Pons (tissue), 1 donor: ENCODE results near the gene GRID1.

ENCODE experiments used
- DNase-seq: peaks from one replicate; pipeline ENCODE4 v3.0.0-alpha.2; 2016; ENCODE audit warnings: low spot score

Gene GRID1

GRCh38 chr10:86353506-86354485, 12.8 kb downstream of the GRID1 start:
- no peak for DNase-seq

GRCh38 chr10:86350897-86351296, 15.7 kb downstream of the GRID1 start:
- no peak for DNase-seq

DNA sequence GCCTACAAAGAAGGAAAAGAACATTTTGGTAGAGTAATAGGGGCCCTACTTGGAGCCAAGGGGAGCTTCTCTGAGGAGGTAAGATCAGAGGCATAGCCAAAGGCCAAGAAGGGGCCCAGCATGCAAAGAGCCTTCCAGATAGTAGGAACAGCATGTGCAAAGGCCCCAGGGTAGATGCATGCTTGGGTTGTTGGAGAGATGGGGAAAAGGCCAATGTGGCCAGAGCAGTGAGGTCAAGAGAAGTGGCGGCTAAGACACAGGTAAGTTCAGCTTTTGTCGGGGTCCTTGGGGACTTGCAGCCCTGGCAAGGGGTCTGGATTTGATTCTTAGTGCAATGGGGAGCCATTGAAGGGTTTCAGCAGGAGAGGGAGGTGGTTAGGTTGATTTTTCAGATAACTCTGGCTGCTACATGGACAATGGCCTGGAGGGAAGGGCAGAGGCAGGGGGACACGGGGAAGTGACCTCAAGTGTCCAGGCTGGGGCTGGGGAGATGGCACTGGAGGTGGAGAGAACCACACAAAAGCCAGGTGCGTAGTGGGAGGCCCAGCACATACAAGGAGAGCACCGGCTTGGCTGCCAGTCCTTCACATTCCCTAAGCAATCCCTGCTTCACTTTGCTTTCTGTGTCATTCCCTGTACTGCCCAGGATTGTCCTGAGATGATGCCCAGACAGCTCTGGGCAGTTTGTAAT, 16.5 kb downstream of the GRID1 start:
- DNase-seq: no peak

- DNase-seq: no peak
Measured at GRCh38 chr10:86349474-86349873, 17.1 kb downstream of the GRID1 start.

DNA sequence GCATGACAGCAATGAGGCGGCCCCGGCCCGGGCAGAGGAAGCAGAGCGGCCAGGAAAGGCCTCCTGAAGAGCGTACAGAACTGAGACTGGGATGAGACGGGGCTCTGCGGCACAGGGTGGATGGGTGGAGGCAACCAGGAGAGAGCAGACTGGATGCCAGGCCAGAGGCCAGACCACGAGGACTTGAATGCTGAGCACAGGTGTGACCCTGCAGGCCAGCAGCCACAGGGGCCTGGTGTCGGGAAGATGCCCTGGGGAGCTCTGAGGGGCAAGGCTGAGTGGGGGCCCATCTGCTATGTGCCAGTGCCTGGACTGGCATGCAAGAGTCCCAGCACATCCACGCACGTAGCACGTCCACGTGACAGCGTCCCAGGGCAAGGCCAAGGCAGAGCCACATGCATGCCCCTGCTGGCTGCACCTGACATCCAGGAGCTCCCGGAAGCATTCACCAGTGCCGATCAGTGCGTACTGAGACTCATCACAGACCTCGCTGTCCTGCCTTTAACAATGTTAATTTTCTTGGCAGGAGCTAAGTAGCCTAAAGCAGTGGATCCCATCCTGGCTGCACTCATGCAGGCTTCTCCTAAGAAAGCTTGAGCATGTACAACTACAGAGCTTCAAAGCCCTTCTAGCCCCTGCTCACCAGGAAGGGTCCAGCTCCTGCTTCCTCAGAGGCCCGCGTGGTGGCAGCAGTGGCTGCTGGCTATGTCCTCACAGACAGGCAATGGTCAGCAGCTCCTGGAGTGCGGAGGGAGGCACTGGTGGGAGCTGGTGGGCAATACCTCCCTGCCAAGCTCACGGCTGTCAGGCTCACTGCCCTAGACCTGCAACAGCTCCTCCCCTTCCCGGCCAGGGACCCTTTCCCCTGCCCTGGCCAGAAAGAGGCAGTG, 18.0 kb downstream of the GRID1 start:
- no peak for DNase-seq

DNA sequence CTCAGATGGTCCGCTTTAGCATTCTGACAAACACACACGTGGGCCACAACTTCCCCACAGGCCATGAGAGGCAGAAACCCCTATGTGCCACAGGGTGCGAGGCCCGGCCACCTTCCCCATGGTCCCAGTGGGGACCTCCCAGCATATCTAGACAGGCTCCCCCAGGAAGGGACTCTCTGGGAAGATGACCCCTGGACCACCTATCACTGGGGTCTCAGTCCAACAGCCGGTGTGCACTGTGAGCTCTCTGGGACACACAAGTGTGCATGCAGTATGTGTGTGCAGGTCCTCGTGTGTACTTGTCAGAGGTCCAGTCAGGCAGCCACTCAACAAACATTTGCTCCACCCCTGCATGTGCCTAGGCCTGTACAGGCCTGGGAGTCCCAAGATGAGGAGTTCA, 18.7 kb downstream of the GRID1 start:
- DNase-seq: no peak

- DNase-seq: no peak
Measured at GRCh38 chr10:86346799-86347665, 19.6 kb downstream of the GRID1 start.

DNA sequence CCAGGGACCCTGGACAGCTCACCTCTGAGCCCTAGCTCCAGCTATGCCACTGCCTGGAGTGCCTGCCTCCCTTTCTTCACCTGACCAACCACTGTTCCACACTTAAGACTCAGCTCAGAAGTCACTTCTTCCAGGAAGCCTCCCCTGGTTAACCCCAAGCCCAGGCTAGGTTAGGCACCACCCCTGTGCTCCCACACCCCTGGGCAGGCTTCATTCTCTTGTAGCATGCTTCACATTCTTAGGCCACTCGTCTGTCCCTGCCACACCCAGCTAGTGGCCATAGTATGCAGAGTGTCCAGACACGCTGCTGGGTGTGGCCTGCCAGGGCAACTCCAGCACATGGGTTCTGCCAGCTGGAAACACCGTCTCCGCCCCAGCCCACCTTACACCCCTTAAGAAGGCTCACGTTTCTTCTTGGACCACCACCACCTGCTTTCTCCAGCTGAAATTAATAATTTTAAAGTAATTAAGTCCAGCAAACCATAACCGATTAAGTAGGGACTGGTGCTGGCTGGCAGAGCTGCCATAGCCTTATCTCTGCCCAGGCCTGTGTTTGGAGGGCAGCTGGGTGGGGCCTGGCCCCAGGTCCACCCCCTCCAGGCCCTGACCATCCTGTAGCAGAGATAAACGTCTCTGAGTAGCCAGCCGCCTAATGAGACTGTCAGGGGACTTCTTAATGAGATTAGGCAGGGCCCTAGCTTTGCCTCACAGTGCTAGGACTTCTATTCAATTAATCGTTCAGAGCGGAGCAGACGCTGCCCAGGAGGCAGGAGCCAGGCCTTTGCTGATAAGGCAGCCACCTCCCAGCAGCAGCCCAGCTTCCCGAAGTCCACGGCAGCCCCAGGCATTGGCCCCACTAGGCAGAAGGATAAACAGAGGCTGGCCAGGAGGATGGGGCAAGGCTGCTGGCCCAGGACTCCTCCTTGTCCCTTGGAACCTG, 20.5 kb downstream of the GRID1 start:
- no peak for DNase-seq

- DNase-seq: no peak
Measured at GRCh38 chr10:86345296-86345858, 21.2 kb downstream of the GRID1 start.

DNA sequence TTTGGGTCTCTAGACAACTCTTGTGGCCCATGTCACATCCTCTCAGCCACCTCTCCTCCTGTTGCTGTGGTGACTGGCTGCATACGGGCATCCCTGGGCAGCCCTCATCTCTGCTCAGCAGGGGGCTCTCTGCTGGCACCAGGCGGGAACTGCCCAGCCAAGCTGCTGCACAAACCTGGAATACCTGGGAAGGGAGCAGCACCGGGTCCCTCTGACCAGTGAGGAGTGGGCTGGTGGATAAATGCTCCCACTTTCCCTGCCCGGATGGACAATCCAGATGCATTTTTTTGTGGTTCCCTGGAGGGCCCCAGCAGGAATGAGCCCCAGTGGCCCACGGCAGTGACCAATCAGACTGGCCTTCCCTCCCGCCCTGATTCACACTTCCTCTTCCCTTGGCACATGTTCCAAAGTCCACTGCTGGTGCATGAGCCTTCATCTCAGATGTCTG, 21.9 kb downstream of the GRID1 start:
- no peak for DNase-seq

DNA sequence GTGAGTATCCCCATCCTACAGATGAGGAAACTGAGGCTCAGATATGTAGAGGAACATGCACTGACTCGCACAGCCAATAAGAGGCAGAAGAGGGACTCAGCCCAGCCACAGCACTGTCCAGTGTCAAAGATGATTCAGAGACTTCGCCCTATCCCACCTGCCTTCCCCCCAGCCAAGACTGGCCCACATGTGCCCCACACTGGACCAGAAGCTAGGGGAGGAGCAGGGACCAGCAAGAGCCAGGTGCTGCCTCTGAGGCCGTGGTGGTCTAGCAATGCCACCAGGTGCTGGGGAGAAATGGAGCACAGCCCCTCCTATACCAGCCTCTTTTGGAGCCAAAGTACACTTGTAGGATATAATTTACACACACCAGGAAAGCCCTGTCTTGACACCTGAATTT, 22.3 kb downstream of the GRID1 start:
- DNase-seq: no peak

GRCh38 chr10:86343761-86344160, 22.8 kb downstream of the GRID1 start:
- no peak for DNase-seq

DNA sequence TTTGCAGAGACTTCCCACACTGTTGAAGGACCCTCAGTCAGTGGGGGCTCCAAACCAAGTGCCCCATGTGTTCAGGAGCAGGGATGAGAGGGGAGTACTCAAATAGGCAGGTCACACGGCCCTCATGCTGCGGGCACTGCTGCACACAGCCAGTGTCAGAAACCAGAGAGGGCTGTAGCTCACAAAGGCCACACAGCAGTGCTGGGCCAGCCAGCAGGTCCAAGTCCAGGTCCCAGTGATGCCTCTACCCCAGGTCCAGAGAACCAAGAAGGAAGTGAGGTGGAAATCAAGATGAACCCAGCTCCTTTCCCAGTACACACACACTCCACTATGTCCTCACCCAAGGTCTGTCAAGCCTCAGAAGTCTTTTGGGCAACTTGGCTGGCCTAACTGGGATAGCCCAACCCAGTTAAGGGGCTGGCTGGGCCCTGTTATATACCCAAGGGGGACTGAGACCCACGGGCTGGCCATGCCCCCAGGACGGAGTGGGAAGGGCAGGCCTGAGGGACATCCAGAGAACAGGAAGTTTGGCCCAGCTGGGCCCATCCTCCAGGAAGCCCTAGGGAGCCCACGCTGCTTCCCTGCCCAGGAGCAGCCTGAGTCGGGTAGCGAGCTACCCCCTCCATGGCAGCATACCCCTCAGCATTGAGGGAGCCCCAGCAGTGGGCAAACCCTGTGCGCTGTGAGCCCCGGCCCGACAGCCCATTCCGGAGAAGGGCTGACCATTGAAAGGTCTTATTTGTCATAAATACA, 24.3 kb downstream of the GRID1 start:
- DNase-seq: no peak

- DNase-seq: no peak
Measured at GRCh38 chr10:86341361-86341811, 25.2 kb downstream of the GRID1 start.

- no peak for DNase-seq
Measured at GRCh38 chr10:86340991-86341260, 25.7 kb downstream of the GRID1 start.

DNA sequence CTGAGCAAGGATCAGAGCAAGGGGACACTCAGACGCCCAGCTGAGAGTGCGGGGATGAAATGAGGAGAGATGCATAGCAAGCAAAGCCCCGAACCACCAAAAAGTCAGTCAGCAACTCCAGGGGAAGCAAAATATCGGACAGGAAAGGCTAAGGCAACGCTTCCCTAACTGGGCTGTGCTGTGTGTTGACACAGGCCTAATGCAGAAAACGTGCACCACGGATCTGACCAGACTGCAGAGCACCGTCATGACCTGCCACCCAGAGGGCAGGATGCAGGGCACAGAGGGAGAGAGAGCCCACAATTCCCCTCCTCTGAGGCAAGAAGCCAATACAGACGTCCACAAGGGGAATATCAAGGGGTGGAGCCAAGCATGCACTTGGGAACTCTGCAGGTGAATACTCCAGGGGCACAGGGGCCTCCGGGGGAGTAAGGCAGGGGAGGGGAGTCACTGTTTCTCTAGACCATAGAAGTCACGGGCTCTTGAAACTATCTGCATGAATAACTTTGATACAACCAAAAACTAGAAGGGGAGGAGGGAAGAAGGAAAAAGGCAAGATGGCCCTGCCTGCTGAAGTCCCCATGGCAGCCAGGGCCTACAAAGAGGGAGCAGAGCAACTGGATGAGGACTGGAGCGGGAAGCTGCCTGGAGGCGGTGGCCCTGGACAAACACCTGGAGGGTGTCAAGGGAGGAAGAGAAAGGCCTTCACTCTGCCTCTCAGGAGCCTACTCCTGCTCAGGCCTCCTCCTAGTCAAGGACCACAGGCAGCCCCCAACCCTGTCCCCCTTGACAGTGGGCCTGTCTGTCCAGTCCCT, 26.2 kb downstream of the GRID1 start:
- no peak for DNase-seq

GRCh38 chr10:86339226-86339865, 27.2 kb downstream of the GRID1 start:
- DNase-seq: no peak

DNA sequence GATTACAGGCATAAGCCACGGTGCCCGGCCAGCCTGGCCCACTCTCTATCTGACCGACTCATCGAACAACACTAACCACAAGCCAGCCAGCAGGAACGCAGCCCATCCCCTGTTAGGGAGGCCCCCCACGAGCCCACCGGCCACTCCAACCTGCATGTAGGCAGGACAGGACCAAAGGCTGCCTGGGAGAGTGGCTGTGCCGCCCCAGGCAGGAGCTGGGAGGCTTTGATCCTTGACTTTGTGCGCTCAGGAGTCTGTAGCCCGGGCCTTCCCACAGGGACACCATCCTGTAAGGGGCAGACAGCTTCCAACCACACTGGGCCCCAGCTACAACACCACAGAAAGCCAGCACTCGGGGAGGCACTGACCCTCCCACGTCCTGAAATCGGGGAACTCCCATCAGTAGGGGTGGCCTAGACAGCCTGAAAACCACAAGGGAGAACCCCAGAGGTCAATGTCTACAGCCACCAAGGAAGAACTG, 29.4 kb downstream of the GRID1 start:
- no peak for DNase-seq
